Subcutaneous abdominal adipose tissue (tissue), 5 donors: ENCODE results near the gene MMP27.

Experiments
- H3K27ac ChIP-seq: one replicate; pipeline ENCODE4 v1.7.0; 2013; ENCODE audit warnings: low read depth, mild to moderate bottlenecking, inconsistent platforms, low read length, moderate library complexity
- H3K27me3 ChIP-seq, 5 donors: one replicate each; pipeline ENCODE4 v1.7.0; 2013; ENCODE audit warnings: low read length in 5 of 5, inconsistent platforms in 1 of 5; ENCODE audit not compliant: control insufficient read depth in 5 of 5, insufficient read depth in 4 of 5
- H3K36me3 ChIP-seq, 5 donors: one replicate each; pipeline ENCODE4 v1.7.0; 2013; ENCODE audit warnings: low read length in 5 of 5; ENCODE audit not compliant: control insufficient read depth in 5 of 5, insufficient read depth in 5 of 5
- H3K4me1 ChIP-seq, 5 donors: one replicate each; pipeline ENCODE4 v1.7.0; 2013; ENCODE audit warnings: low read length in 5 of 5, mild to moderate bottlenecking in 3 of 5, moderate library complexity in 1 of 5; ENCODE audit not compliant: control insufficient read depth in 5 of 5, insufficient read depth in 5 of 5
- H3K4me3 ChIP-seq, 5 donors: one replicate each; pipeline ENCODE4 v1.7.0; 2013; ENCODE audit warnings: low read length in 5 of 5, low read depth in 1 of 5
- H3K9ac ChIP-seq, 5 donors: one replicate each; pipeline ENCODE4 v1.7.0; 2013; ENCODE audit warnings: low read length in 5 of 5, mild to moderate bottlenecking in 4 of 5, moderate library complexity in 3 of 5
- H3K9me3 ChIP-seq, 5 donors: one replicate each; pipeline ENCODE4 v1.7.0; 2013; ENCODE audit warnings: low read length in 5 of 5; ENCODE audit not compliant: control insufficient read depth in 5 of 5
- donor health status: healthy.
- donor health status: healthy.
- donor health status: healthy.
- donor health status: healthy.
- donor health status: healthy.

The MMP27 gene

DNA sequence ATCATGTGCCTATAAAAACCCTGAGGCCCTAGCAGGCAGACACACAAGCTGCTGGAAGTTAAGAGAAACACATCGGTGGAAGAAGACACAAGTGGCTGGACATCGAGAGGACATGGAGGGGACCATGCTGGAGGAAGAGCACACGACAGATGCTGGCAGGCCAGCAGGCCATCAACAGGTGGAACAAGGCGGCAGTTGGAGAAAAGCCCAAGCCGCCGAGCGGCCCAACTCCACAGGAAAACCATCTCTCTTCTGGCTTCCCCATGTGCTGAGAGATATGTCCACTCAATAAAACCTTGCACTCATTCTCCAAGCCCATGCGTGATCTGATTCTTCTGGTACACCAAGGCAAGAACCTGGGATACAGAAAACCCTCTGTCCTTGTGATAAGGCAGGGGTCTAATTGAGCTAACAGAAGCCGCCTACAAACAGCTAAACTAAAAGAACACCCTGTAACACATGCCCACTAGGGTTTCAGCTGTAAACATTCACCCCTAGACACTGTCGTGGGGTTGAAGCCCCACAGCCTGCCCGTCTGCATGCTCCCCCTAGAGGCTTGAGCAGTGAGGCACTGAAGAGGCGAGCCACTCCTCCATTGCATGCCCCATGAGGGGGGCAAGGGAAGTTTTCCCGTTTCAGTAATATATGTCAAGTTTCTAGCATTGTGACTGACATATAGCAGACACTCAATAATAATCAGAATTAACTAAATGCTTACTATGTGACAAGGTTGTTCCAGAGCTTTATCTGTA is 41.4 kb downstream of the MMP27 start:
- H3K27me3 ChIP-seq: no peaks in the 10 kb centered on the region
- no peaks in the 10 kb centered on the region for H3K9me3 ChIP-seq
- H3K36me3 ChIP-seq: no peaks in the 10 kb centered on the region
- H3K9ac ChIP-seq: no peak overlapping the region
- H3K4me1 ChIP-seq: no peaks in the 10 kb centered on the region
- no peak overlapping the region for H3K4me3 ChIP-seq
- no peak overlapping the region for H3K27ac ChIP-seq

DNA sequence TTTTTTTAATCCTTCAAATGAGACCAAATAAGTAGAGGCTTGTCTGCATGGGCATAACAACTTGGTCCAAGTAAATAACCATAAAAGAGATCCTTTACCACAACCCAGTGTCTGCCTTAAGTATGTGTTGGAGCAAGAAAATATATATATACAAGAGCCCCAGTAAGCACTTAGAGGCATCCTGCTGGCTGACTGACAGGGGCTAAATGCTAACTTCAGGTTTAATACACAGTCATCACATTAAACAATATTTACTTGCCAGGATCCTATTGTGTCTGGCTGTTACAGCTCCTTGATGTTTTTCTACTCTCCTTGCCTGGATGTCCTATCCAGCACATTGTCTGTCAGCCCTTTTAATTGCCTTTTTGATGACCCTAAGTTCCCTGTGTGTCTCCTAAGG is 43.0 kb downstream of the MMP27 start:
- Histone ChIP-seq H3K9ac (no peak overlapping the region), H3K4me3 (no peak overlapping the region), H3K9me3 (no peaks in the 10 kb centered on the region), H3K4me1 (no peaks in the 10 kb centered on the region), H3K36me3 (no peaks in the 10 kb centered on the region), H3K27me3 (no peaks in the 10 kb centered on the region), H3K27ac (no peak overlapping the region)

DNA sequence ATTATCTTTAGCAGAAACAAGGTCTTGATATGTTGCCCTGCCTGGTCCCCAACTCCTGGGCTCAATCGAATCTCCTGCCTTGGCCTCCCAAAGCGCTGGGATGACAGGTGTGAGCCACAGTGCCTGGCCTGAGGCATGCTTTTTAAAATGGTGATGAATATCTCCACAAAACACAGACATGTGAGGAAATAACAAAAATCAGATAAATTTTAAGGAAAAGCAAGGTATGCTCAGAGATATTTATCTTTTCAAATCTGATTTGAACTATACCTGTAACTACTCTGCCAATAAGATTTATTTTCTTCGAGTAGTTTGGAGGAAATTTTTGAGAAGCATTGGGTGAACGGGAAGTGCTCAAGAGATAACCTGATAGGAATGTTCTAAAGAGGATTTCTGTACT is 44.5 kb downstream of the MMP27 start:
- no peak overlapping the region for H3K4me3 ChIP-seq
- H3K9ac ChIP-seq: no peak overlapping the region
- no peaks in the 10 kb centered on the region for H3K4me1 ChIP-seq
- H3K27me3 ChIP-seq: no peaks in the 10 kb centered on the region
- H3K36me3 ChIP-seq: no peaks in the 10 kb centered on the region
- no peak overlapping the region for H3K27ac ChIP-seq
- H3K9me3 ChIP-seq: no peaks in the 10 kb centered on the region

DNA sequence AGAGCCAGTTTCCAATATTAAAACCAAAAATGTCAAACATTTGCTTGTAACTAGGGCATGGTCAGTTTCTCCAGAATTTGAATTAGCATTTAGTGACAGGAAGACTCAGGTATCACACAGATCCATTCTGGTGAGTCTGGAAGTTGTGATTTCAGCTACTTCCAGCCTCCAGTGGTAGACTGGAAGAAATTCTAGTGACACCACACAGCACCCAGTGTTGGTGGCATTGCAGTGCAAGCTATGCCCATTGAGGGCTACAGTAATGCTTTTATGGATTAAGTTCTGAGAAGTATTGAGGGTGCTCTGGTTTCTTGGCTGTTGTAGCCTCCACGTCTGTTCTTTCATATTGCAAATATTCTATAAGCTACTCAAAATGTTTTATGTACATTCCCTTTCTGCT is 49.0 kb downstream of the MMP27 start:
- no peak overlapping the region for H3K4me3 ChIP-seq
- H3K9me3 ChIP-seq: peaks cover 0 to 7% (median 0%) of the 10 kb centered on the region in 5 donors
- H3K27me3 ChIP-seq: no peaks in the 10 kb centered on the region
- H3K4me1 ChIP-seq: no peaks in the 10 kb centered on the region
- H3K27ac ChIP-seq: no peak overlapping the region
- H3K9ac ChIP-seq: no peak overlapping the region
- H3K36me3 ChIP-seq: no peaks in the 10 kb centered on the region

DNA sequence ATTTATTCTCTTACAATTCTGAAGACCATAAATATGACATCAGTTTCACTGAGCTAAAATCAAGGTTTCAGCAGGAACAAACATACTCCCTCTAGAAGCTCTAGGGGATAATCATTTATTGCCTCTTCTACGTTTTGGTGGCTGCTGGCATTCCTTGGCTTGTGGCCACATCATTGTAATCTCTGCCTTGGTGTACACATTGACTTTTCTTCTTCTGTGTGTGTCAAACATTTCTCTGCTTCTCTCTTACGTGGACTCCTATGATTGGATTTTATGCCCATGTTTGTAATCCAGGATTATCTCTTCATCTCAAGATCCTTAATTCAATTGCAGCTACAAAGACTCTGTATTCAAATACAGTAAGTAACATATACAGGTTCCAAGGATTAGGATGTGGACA is 50.0 kb downstream of the MMP27 start:
- no peaks in the 10 kb centered on the region for H3K4me1 ChIP-seq
- no peak overlapping the region for H3K9ac ChIP-seq
- H3K27ac ChIP-seq: no peak overlapping the region
- H3K4me3 ChIP-seq: no peak overlapping the region
- H3K36me3 ChIP-seq: no peaks in the 10 kb centered on the region
- no peaks in the 10 kb centered on the region for H3K27me3 ChIP-seq
- peaks cover 0 to 7% (median 0%) of the 10 kb centered on the region in 5 donors for H3K9me3 ChIP-seq

DNA sequence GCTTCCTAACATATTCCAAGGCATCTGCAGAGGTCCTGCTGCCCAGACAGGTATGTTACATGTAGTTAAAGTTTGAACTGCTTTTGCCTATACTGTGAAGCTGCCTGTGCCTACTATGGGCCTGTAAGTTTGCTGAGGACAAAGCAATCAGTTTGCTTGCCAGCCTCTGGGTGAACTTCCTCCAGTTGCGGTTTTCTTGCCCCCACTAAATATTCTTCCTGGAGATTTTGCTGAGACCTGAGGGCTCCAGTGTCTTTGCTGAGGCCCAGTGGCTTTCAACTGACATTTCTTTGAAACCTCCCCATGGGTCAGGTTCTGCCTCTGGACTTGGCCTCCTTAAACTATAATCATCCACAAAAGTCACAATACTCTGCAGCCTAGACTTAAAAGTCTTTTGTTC is 50.8 kb downstream of the MMP27 start:
- Histone ChIP-seq H3K9ac (no peak overlapping the region), H3K4me3 (no peak overlapping the region), H3K36me3 (no peaks in the 10 kb centered on the region), H3K27ac (no peak overlapping the region), H3K9me3 (peaks cover 0 to 7% (median 0%) of the 10 kb centered on the region in 5 donors), H3K27me3 (no peaks in the 10 kb centered on the region), H3K4me1 (no peaks in the 10 kb centered on the region)

DNA sequence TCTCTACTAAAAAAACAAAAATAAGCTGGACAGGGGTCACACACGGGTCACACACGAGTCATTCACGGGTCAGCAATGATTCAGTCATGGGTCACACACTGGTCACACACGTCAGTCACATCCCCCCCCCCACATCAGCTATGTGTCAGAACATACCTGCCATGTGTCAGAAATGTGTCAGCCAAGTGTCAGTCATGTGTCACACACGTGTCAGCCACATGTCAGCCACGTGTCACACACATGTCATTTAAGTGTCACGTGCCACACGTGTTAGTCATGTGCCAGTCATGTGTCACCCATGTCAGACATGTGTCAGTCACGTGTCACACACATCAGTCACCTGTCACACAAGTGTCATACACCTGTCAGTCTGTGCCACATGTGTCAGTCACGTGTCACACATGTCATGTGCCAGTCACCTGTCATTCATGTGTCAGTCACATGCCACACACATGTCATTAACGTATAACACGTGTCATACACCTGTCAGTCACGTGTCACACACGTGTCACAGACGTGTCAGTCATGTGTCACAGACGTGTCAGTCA is 51.8 kb downstream of the MMP27 start:
- no peaks in the 10 kb centered on the region for H3K27me3 ChIP-seq
- no peak overlapping the region for H3K9ac ChIP-seq
- no peak overlapping the region for H3K27ac ChIP-seq
- H3K4me1 ChIP-seq: no peaks in the 10 kb centered on the region
- H3K36me3 ChIP-seq: no peaks in the 10 kb centered on the region
- H3K9me3 ChIP-seq: peaks cover 0 to 7% (median 0%) of the 10 kb centered on the region in 5 donors
- H3K4me3 ChIP-seq: no peak overlapping the region

DNA sequence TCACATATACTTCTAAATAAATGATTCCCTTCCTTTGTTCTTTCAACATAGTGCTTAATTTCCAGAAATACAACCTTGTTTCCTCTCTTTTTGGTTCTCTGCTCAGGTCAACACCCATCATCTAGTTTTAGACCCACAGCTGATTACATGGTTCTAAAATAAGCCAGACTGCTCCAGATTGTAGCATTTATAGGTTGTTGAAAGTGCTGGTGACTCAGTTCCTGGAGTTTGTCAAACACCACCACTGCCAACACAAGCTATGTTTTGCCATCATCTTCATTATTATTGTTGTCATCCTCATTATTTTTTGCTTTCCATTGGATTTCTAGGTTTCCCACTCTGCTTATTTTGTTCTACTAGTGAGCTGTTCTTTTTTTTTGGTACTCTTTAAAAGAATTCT is 58.1 kb downstream of the MMP27 start:
- Histone ChIP-seq H3K27ac (no peak overlapping the region), H3K27me3 (no peaks in the 10 kb centered on the region), H3K9me3 (no peaks in the 10 kb centered on the region), H3K4me3 (no peak overlapping the region), H3K36me3 (no peaks in the 10 kb centered on the region), H3K4me1 (no peaks in the 10 kb centered on the region), H3K9ac (no peak overlapping the region)

DNA sequence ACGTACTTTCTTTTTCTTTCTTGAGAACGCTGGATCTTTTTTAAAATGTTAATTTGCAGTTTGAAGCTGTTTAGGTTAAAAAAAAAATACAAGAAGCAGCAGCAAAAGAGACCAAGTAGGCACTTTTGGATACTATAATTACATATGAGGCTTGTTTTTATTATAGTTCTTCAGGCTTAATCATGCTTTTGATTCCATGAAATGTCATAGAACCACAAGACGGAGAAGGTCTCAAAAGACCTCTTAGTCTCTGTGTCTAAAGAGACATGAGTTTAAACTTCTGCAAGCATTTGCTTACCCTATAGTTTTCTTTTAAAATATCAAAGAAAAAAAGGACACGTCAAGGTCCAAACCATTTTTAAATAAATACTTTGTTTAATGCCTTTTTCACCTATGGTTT is 61.6 kb downstream of the MMP27 start:
- no peaks in the 10 kb centered on the region for H3K9me3 ChIP-seq
- no peak overlapping the region for H3K9ac ChIP-seq
- H3K36me3 ChIP-seq: no peaks in the 10 kb centered on the region
- no peak overlapping the region for H3K4me3 ChIP-seq
- H3K4me1 ChIP-seq: peaks cover 0 to 3% (median 0%) of the 10 kb centered on the region in 5 donors
- H3K27me3 ChIP-seq: no peaks in the 10 kb centered on the region
- no peak overlapping the region for H3K27ac ChIP-seq
